ENCODE measurements around the gene NFIX. TPM values are rescaled to one million over a fixed set of nuclear protein-coding genes. Genes with fewer than 3 reads are reported as not detected.

Gene NFIX
- total and polyA plus RNA-seq, 2 of the 13 experiments (the other 11 are each of a cell fraction or from before 2014, with no cell fraction given) = 3.4 to 5.4 TPM

DNA sequence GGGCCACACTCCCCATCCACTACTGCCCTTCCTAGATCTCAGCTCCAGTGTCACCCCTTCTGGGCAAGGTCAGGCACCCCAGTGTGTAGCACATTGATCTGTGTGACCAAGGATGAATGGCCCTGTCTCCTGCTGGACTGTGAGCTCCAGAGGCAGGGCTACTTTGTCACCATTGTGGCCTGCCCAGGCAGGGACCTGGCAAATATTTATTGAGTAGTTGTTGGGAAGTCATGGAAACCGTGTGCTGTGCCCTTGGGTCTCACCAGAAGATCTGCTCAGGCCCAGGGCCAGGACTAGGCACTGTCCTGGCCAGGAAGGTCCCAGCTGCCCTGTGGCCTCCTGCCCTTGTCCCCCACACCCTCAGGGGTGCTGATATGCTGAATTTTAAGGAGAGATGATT is 133.3 kb downstream of the NFIX start (continued):
- TF ChIP-seq MAF1 (CRISPR knock-in tag; IDR thresholded peaks at IDR 0.05; ENCODE audit: borderline replicate concordance) (no peak), ZNF296 (CRISPR knock-in tag; conservative IDR thresholded peaks at IDR 0.05) (0 out of 2 replicates have a peak, but pooled peaks have one; percentile 43), IRF2 (CRISPR knock-in tag; IDR thresholded peaks at IDR 0.05) (peak; percentile 78), RFX3 (CRISPR knock-in tag; IDR thresholded peaks at IDR 0.05) (peak; percentile 63; the same call in 1 of the 2 replicates), HNRNPLL (IDR thresholded peaks at IDR 0.05; ENCODE audit: low read depth, low read length, poor library complexity, severe bottlenecking) (no peak), GABPB1 (CRISPR knock-in tag; IDR thresholded peaks at IDR 0.05) (no peak), ELF4 (CRISPR knock-in tag; IDR thresholded peaks at IDR 0.05; ENCODE audit: borderline replicate concordance) (no peak), ELF3 (CRISPR knock-in tag; IDR thresholded peaks at IDR 0.05) (no peak), ZNF430 (CRISPR knock-in tag; IDR thresholded peaks at IDR 0.05) (no peak), HBP1 (CRISPR knock-in tag; IDR thresholded peaks at IDR 0.05; ENCODE audit: low read depth) (peak; percentile 54; the same call in 1 of the 2 replicates), HOXD1 (CRISPR knock-in tag; IDR thresholded peaks at IDR 0.05) (no peak), HCFC1 (IDR thresholded peaks at IDR 0.05; ENCODE audit: low read depth, low read length) (no peak), ZNF841 (CRISPR knock-in tag; IDR thresholded peaks at IDR 0.05; ENCODE audit: borderline replicate concordance) (no peak), ZNF431 (CRISPR knock-in tag; IDR thresholded peaks at IDR 0.05; ENCODE audit: borderline replicate concordance, low read depth) (no peak), SMARCE1 (IDR thresholded peaks at IDR 0.05; ENCODE audit: borderline replicate concordance) (no peak), ZNF207 (IDR thresholded peaks at IDR 0.05; ENCODE audit: borderline replicate concordance) (no peak), CBX5 (CRISPR knock-in tag; IDR thresholded peaks at IDR 0.05; ENCODE audit: borderline replicate concordance) (no peak), ZBTB7B (CRISPR knock-in tag; IDR thresholded peaks at IDR 0.05) (no peak), RFX1 (IDR thresholded peaks at IDR 0.05) (peak; percentile 83)
- TF ChIP-seq, protein P1, sequence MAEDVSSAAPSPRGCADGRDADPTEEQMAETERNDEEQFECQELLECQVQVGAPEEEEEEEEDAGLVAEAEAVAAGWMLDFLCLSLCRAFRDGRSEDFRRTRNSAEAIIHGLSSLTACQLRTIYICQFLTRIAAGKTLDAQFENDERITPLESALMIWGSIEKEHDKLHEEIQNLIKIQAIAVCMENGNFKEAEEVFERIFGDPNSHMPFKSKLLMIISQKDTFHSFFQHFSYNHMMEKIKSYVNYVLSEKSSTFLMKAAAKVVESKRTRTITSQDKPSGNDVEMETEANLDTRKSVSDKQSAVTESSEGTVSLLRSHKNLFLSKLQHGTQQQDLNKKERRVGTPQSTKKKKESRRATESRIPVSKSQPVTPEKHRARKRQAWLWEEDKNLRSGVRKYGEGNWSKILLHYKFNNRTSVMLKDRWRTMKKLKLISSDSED (CRISPR knock-in tag; IDR thresholded peaks at IDR 0.05) = no peak
- TF ChIP-seq, protein P2, sequence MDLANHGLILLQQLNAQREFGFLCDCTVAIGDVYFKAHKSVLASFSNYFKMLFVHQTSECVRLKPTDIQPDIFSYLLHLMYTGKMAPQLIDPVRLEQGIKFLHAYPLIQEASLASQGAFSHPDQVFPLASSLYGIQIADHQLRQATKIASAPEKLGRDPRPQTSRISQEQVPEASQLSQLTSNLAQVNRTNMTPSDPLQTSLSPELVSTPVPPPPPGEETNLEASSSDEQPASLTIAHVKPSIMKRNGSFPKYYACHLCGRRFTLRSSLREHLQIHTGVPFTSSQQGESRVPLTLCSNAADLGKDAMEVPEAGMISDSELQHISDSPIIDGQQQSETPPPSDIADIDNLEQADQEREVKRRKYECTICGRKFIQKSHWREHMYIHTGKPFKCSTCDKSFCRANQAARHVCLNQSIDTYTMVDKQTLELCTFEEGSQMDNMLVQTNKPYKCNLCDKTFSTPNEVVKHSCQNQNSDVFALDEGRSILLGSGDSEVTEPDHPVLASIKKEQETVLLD (CRISPR knock-in tag; IDR thresholded peaks at IDR 0.05; ENCODE audit: low read depth) = no peak
- TF ChIP-seq, protein P3, sequence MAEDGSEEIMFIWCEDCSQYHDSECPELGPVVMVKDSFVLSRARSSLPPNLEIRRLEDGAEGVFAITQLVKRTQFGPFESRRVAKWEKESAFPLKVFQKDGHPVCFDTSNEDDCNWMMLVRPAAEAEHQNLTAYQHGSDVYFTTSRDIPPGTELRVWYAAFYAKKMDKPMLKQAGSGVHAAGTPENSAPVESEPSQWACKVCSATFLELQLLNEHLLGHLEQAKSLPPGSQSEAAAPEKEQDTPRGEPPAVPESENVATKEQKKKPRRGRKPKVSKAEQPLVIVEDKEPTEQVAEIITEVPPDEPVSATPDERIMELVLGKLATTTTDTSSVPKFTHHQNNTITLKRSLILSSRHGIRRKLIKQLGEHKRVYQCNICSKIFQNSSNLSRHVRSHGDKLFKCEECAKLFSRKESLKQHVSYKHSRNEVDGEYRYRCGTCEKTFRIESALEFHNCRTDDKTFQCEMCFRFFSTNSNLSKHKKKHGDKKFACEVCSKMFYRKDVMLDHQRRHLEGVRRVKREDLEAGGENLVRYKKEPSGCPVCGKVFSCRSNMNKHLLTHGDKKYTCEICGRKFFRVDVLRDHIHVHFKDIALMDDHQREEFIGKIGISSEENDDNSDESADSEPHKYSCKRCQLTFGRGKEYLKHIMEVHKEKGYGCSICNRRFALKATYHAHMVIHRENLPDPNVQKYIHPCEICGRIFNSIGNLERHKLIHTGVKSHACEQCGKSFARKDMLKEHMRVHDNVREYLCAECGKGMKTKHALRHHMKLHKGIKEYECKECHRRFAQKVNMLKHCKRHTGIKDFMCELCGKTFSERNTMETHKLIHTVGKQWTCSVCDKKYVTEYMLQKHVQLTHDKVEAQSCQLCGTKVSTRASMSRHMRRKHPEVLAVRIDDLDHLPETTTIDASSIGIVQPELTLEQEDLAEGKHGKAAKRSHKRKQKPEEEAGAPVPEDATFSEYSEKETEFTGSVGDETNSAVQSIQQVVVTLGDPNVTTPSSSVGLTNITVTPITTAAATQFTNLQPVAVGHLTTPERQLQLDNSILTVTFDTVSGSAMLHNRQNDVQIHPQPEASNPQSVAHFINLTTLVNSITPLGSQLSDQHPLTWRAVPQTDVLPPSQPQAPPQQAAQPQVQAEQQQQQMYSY (CRISPR knock-in tag; IDR thresholded peaks at IDR 0.05) = no peak
- TF ChIP-seq, protein P4, sequence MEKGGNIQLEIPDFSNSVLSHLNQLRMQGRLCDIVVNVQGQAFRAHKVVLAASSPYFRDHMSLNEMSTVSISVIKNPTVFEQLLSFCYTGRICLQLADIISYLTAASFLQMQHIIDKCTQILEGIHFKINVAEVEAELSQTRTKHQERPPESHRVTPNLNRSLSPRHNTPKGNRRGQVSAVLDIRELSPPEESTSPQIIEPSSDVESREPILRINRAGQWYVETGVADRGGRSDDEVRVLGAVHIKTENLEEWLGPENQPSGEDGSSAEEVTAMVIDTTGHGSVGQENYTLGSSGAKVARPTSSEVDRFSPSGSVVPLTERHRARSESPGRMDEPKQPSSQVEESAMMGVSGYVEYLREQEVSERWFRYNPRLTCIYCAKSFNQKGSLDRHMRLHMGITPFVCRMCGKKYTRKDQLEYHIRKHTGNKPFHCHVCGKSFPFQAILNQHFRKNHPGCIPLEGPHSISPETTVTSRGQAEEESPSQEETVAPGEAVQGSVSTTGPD (CRISPR knock-in tag; IDR thresholded peaks at IDR 0.05) = peak; percentile 94
